GM12864 (cell line): ENCODE measurements around the gene ZNF346.

Source experiments
- DNase-seq: peaks from one replicate; pipeline ENCODE4 v3.0.0-alpha.2; 2011; ENCODE audit warnings: low read depth
- H3K4me3 ChIP-seq: 2 replicates; pipeline ENCODE4 v1.5.1; 2011; ENCODE audit warnings: mild to moderate bottlenecking, low read depth, low read length, control low read depth
- CTCF ChIP-seq: IDR thresholded peaks from 2 replicates; pipeline ENCODE4 v1.5.1; 2011; ENCODE audit warnings: low read depth, mild to moderate bottlenecking, moderate library complexity, low read length, control low read depth, inconsistent platforms; ENCODE audit errors: missing control alignments

Gene ZNF346

GRCh38 chr5:177081859-177082258 is 59.4 kb downstream of the ZNF346 start:
- no peak for DNase-seq
- H3K4me3 ChIP-seq: no peak overlapping the region
- no peak for TF ChIP-seq CTCF

GRCh38 chr5:177083357-177083756 is 60.9 kb downstream of the ZNF346 start:
- DNase-seq: no peak
- H3K4me3 ChIP-seq: no peak overlapping the region
- TF ChIP-seq CTCF: no peak

DNA sequence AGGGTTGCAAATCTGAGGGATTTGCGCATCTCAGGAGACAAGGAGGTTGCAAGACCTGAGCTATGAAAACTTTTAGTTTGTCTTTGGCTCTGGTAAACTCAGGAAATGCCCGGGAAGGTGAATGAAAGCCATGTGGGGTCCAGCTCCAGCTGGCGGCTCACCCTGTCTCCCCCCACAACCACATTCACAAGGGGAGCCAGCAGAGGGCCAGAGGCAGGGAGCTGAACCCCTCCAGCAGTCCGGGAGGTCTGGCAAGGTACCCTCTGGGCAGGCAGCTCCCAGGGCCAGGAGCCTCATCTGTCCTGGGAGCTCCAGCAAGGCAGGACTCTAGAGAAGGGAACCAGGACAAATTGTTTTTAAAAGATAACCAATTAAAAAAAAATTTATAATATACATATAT is 61.7 kb downstream of the ZNF346 start:
- DNase-seq: no peak
- H3K4me3 ChIP-seq: no peak overlapping the region
- TF ChIP-seq CTCF: no peak

GRCh38 chr5:177085985-177086653 is 63.6 kb downstream of the ZNF346 start:
- H3K4me3 ChIP-seq: no peak overlapping the region
- DNase-seq: no peak
- no peak for TF ChIP-seq CTCF

- peak within 1 kb of the TSS; percentile 54 for H3K4me3 ChIP-seq
- DNase-seq: no peak
Observed at GRCh38 chr5:177086654-177087397, 64.3 kb downstream of the ZNF346 start, which contains the start of gene FGFR4. FGFR4 (plus strand) TSS chr5:177086915; CDS start chr5:177089603, 2,688 bp downstream.

DNA sequence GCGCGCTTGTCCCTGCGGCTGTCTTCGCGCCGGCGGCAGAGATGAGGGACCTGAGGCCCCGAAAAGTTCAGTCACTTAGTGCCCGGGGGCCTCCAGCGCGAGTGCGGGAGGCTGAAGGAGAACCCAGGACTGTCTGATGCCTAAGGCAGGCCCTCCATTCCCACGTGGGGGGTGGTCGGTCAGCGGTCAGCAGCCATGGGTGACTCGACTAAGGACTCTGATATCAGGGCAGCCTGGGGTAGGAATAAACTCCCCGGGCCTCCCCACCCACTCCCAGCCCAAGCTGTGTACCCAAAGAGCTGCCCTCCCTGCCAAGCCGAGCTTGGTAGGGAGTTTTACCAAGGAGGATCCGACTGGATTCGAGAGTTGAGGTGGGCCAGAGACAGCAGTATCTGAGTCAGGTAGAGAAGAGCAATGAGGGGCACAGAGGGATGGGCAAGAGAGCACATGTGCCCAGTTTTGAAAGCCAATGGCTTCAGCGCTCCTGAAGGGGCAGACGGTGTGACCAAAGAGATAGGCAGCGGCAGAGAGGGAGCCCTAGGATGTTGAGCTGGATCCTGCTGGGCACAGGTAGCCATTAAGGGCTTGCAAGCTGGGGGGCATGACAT is 65.0 kb downstream of the ZNF346 start:
- DNase-seq: no peak
- no peak for TF ChIP-seq CTCF
- H3K4me3 ChIP-seq: peak overlapping the region; percentile 54

More at GRCh38 chr5:177086654-177087397, 64.3 kb downstream of the ZNF346 start, which contains the start of gene FGFR4:
- TF ChIP-seq CTCF: peak; percentile 68
